ENCODE measurements around the gene TMEM115.

DNA sequence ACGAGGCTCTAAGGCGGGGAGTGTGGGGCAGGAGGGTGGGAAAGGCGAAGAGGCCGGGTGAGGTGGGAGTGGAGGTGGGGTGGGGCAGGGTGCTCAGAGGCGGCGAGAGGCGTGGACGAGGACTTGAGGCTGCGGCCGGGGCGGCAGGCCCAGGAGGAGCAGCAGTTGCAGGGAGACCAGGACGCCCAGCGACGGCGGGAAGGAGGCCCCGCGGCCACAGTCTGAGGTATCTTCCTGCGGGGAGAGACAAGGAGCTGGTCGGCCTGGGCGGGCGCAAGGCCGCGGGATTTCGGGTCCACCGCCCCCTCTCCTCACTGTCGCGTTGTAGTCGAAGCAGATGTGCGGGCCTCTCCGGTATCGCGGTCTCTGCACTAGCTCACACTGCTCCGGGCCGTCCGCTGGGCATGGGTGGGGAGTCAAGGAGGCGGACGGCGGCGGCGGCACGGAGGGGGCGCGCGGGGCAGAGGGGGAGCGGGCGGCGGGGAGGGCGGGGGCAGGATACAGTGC lies 5.3 kb upstream of the TMEM115 start:
- no peak for TF ChIP-seq POLR2A (IDR thresholded peaks at IDR 0.05; ENCODE audit: low read depth, low read length)
- no peak for TF ChIP-seq TAF1 (IDR thresholded peaks at IDR 0.05; ENCODE audit: borderline replicate concordance, low read depth, low read length)
